SK-N-SH (cell line): ENCODE results near the gene FCHO1. TPM values are rescaled to one million over a fixed set of nuclear protein-coding genes. Genes with fewer than 3 reads are reported as not detected.
"Not testable (repeated sequence)": the region's sequence is repeated elsewhere in the genome, so short reads cannot be mapped to it uniquely, and the experiment has no call there.

Experiments used
- CTCF ChIA-PET: fragments of 300-600, 350-600 bp; formaldehyde crosslinking; extraction: SDS; loops from one replicate; lab custom pipeline; 2021; lab: Yijun Ruan, JAX
- POLR2A ChIA-PET: fragments of 350-600 bp; sonication (Branson Sonifier 250); formaldehyde crosslinking; extraction: SDS; loops from one replicate; lab custom pipeline; 2020; ENCODE audit warnings: antibody characterized with exemption, inconsistent platforms; lab: Yijun Ruan, JAX
- DNase-seq: peaks from one replicate; pipeline ENCODE4 v3.0.0; 2012
- H2AFZ ChIP-seq: fragments of 200-600 bp; sonication (generic); 2 replicates; pipeline ENCODE4 v1.8.1; 2016; ENCODE audit warnings: antibody characterized with exemption, mild to moderate bottlenecking, low read depth
- H3F3A ChIP-seq: fragments of 200-600 bp; sonication (generic); replicated peaks from 2 replicates; pipeline ENCODE3; 2016; ENCODE audit warnings: antibody characterized with exemption, mild to moderate bottlenecking; ENCODE audit not compliant: insufficient read depth
- H3K27ac ChIP-seq, 2 experiments: fragments of 200-500 bp in 1 of 2; fragments of 200-600 bp in 1 of 2; sonication (Bioruptor generic) in 1 of 2; sonication (generic), shearing (Covaris generic) in 1 of 2; 2 replicates each; pipeline versions ENCODE4 v1.5.1 to v1.6.1; 2014 to 2016; ENCODE audit warnings: low read depth in 2 of 2, inconsistent platforms in 1 of 2, low read length in 1 of 2, mild to moderate bottlenecking in 1 of 2, mixed read lengths in 1 of 2
- H3K27me3 ChIP-seq: fragments of 200-600 bp; sonication (generic), shearing (Covaris generic); 2 replicates; pipeline ENCODE4 v1.6.1; 2016; ENCODE audit warnings: mixed run types; ENCODE audit not compliant: insufficient read depth
- H3K36me3 ChIP-seq, 2 experiments: fragments of 200-500 bp in 1 of 2; fragments of 200-600 bp in 1 of 2; sonication (Bioruptor generic) in 1 of 2; sonication (generic) in 1 of 2; replicated peaks in 1 of 2; 2 replicates each; pipeline versions ENCODE3 to v1.5.1; 2014 to 2016; ENCODE audit warnings: low read length in 1 of 2, mild to moderate bottlenecking in 1 of 2; ENCODE audit not compliant: insufficient read depth in 2 of 2, control insufficient read depth in 1 of 2
- H3K4me1 ChIP-seq, 2 experiments: fragments of 200-500 bp in 1 of 2; fragments of 200-600 bp in 1 of 2; sonication (Bioruptor generic) in 1 of 2; sonication (generic), shearing (Covaris generic) in 1 of 2; 2 replicates each; pipeline versions ENCODE4 v1.5.1 to v1.6.1; 2014 to 2016; ENCODE audit warnings: low read depth in 1 of 2, low read length in 1 of 2, mixed run types in 1 of 2; ENCODE audit not compliant: insufficient read depth in 2 of 2, control insufficient read depth in 1 of 2
- H3K4me2 ChIP-seq: fragments of 200-600 bp; sonication (generic), shearing (Covaris generic); 2 replicates; pipeline ENCODE4 v1.6.1; 2017; ENCODE audit warnings: mixed run types
- H3K4me3 ChIP-seq, 2 experiments: fragments of 200-500 bp in 1 of 2; fragments of 200-600 bp in 1 of 2; sonication (Bioruptor generic) in 1 of 2; sonication (generic), shearing (Covaris generic) in 1 of 2; 2 replicates each; pipeline versions ENCODE4 v1.5.1 to v1.8.1; 2014 to 2016; ENCODE audit warnings: low read depth in 2 of 2, inconsistent platforms in 1 of 2, low read length in 1 of 2, mild to moderate bottlenecking in 1 of 2, mixed read lengths in 1 of 2, moderate library complexity in 1 of 2
- H3K79me2 ChIP-seq: fragments of 200-600 bp; sonication (generic); 2 replicates; pipeline ENCODE4 v1.8.1; 2017; ENCODE audit warnings: mild to moderate bottlenecking; ENCODE audit not compliant: insufficient read depth
- H3K9ac ChIP-seq: fragments of 200-600 bp; sonication (generic); 2 replicates; pipeline ENCODE4 v1.6.1; 2017; ENCODE audit warnings: mixed run types
- H3K9me2 ChIP-seq: fragments of 200-600 bp; sonication (generic); 2 replicates; pipeline ENCODE4 v1.6.1; 2017; ENCODE audit warnings: mixed run types
- H3K9me3 ChIP-seq: fragments of 200-600 bp; sonication (generic); 2 replicates; pipeline ENCODE4 v1.6.1; 2017; ENCODE audit warnings: mixed run types, mild to moderate bottlenecking, moderate library complexity
- H4K20me1 ChIP-seq: fragments of 200-600 bp; sonication (generic); 2 replicates; pipeline ENCODE4 v1.6.1; 2017; ENCODE audit warnings: mild to moderate bottlenecking, mixed run types; ENCODE audit not compliant: insufficient read depth
- CHD2 ChIP-seq: fragments of 150-350 bp; IDR thresholded peaks from 2 replicates; pipeline ENCODE4 v1.6.1; 2018; ENCODE audit warnings: low read length; ENCODE audit not compliant: partially characterized antibody
- ELF1 ChIP-seq: IDR thresholded peaks from 2 replicates; pipeline ENCODE4 v1.4.0; 2012
- EP300 ChIP-seq, 2 experiments: IDR thresholded peaks; 2 replicates each; pipeline versions ENCODE4 v1.4.0 to v1.6.1; 2012; ENCODE audit warnings: borderline replicate concordance in 1 of 2, low read depth in 1 of 2, low read length in 1 of 2
- FOSL2 ChIP-seq: IDR thresholded peaks from 2 replicates; pipeline ENCODE4 v1.4.0; 2012; ENCODE audit warnings: low read depth, mild to moderate bottlenecking, moderate library complexity, borderline replicate concordance
- GATA2 ChIP-seq: sonication (generic); formaldehyde crosslinking; IDR thresholded peaks from 2 replicates; pipeline ENCODE4 v1.5.0; 2020; ENCODE audit warnings: mild to moderate bottlenecking, missing genetic modification reagents
- IRF3 ChIP-seq: fragments of 150-350 bp; IDR thresholded peaks from 2 replicates; pipeline ENCODE4 v1.6.1; 2016; ENCODE audit warnings: mild to moderate bottlenecking, low read depth, low read length
- JUND ChIP-seq: IDR thresholded peaks from 2 replicates; pipeline ENCODE4 v1.4.0; 2012
- MAX ChIP-seq: IDR thresholded peaks from 2 replicates; pipeline ENCODE4 v1.4.0; 2012; ENCODE audit warnings: low read depth
- MXI1 ChIP-seq: IDR thresholded peaks from 2 replicates; pipeline ENCODE4 v1.6.1; 2012; ENCODE audit warnings: mild to moderate bottlenecking, low read depth, low read length, improper control_type of control experiment
- NFIC ChIP-seq: IDR thresholded peaks from 2 replicates; pipeline ENCODE4 v1.4.0; 2012; ENCODE audit warnings: borderline replicate concordance
- RCOR1 ChIP-seq: fragments of 150-350 bp; IDR thresholded peaks from 2 replicates; pipeline ENCODE4 v1.6.1; 2017; ENCODE audit warnings: antibody characterized with exemption, low read length
- RFX5 ChIP-seq: IDR thresholded peaks from 2 replicates; pipeline ENCODE4 v1.6.1; 2012; ENCODE audit warnings: mild to moderate bottlenecking, improper control_type of control experiment, low read length
- RXRA ChIP-seq: IDR thresholded peaks from 2 replicates; pipeline ENCODE4 v1.4.0; 2012; ENCODE audit warnings: low read depth, mild to moderate bottlenecking, borderline replicate concordance
- SMC3 ChIP-seq: IDR thresholded peaks from 2 replicates; pipeline ENCODE4 v1.6.1; 2012; ENCODE audit warnings: low read depth, low read length, improper control_type of control experiment
- TAF1 ChIP-seq: IDR thresholded peaks from 2 replicates; pipeline ENCODE4 v1.6.1; 2012; ENCODE audit warnings: low read depth, mild to moderate bottlenecking, low read length, moderate library complexity, borderline replicate concordance
- TCF12 ChIP-seq: IDR thresholded peaks from 2 replicates; pipeline ENCODE4 v1.4.0; 2012
- TEAD4 ChIP-seq: IDR thresholded peaks from 2 replicates; pipeline ENCODE4 v1.4.0; 2012; ENCODE audit warnings: mild to moderate bottlenecking, borderline replicate concordance; ENCODE audit not compliant: insufficient read depth
- YY1 ChIP-seq: IDR thresholded peaks from 2 replicates; pipeline ENCODE4 v1.4.0; 2012; ENCODE audit warnings: low read depth, mild to moderate bottlenecking
- WGBS: methylation state at CpG from one replicate; pipeline ENCODE4 v1.1.6; 2017; ENCODE audit warnings: low lambda C conversion rate; 5-methylcytosine and 5-hydroxymethylcytosine counted together
- polyA plus RNA-seq, 3 experiments: library from polyadenylated mRNA; depleted of rRNA; stranded (reverse); fragments of >200 nt; gene quantifications; 2 replicates each; pipeline ENCODE4 v1.2.3, GENCODE V29; 2012
- TF ChIP-seq, protein P1 (sequence below): fragments of 150-350 bp; IDR thresholded peaks from 2 replicates; pipeline ENCODE4 v1.6.1; 2017; ENCODE audit warnings: antibody characterized with exemption, low read length, low read depth, borderline replicate concordance

FCHO1 gene
- polyA plus RNA-seq, 1 of the 3 experiments (the other 2 are of a cell fraction) = 0.71 TPM

- TF ChIP-seq CHD2 (no peak), RXRA (no peak)
These were observed 28.0 kb downstream of the FCHO1 start (continued) for GRCh38 chr19:17778968-17779929.

GRCh38 chr19:17780781-17781180 lies 29.5 kb downstream of the FCHO1 start:
- WGBS = 86% methylated on average over 1 of the region's 2 CpGs
- H2AFZ ChIP-seq = no peak overlapping the region
- H3K27ac ChIP-seq = no peak overlapping the region
- ChIA-PET POLR2A (no interaction called here), CTCF (interaction anchor here (1.5 to 1.9 kb wide), 2 partner anchors 75 to 76 kb away, joined by 4 to 7 read pairs; no protein-coding TSS in a partner anchor)
- no peaks in the 10 kb centered on the region for H3K9me2 ChIP-seq
- no peak overlapping the region for H3K4me2 ChIP-seq
- no peak for DNase-seq
- H3K4me3 ChIP-seq = no peak overlapping the region
- no peaks in the 10 kb centered on the region for H3F3A ChIP-seq
- H3K4me1 ChIP-seq = peaks cover 0 to 3% of the 10 kb centered on the region in 2 experiments; a peak in 1 of 4 replicates
- H3K9ac ChIP-seq = no peak overlapping the region
- H4K20me1 ChIP-seq = no peaks in the 10 kb centered on the region
- TF ChIP-seq RCOR1 (no peak), IRF3 (no peak), MXI1 (no peak), ELF1 (no peak), GATA2 (no peak), JUND (no peak), TAF1 (no peak), TCF12 (no peak), NFIC (no peak), FOSL2 (no peak), TEAD4 (no peak), SMC3 (no peak), YY1 (no peak), MAX (no peak), EP300 (IDR thresholded peaks at IDR 0.05; ENCODE audit: borderline replicate concordance in 1 of 2, low read depth in 1 of 2, low read length in 1 of 2) (no peak), RXRA (no peak), CHD2 (no peak), RFX5 (no peak)
- TF ChIP-seq, protein P1, sequence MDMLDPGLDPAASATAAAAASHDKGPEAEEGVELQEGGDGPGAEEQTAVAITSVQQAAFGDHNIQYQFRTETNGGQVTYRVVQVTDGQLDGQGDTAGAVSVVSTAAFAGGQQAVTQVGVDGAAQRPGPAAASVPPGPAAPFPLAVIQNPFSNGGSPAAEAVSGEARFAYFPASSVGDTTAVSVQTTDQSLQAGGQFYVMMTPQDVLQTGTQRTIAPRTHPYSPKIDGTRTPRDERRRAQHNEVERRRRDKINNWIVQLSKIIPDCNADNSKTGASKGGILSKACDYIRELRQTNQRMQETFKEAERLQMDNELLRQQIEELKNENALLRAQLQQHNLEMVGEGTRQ = no peak
- H3K27me3 ChIP-seq = no peaks in the 10 kb centered on the region
- H3K36me3 ChIP-seq = no peaks in the 10 kb centered on the region
- H3K9me3 ChIP-seq = no peaks in the 10 kb centered on the region
- H3K79me2 ChIP-seq = no peaks in the 10 kb centered on the region

DNA sequence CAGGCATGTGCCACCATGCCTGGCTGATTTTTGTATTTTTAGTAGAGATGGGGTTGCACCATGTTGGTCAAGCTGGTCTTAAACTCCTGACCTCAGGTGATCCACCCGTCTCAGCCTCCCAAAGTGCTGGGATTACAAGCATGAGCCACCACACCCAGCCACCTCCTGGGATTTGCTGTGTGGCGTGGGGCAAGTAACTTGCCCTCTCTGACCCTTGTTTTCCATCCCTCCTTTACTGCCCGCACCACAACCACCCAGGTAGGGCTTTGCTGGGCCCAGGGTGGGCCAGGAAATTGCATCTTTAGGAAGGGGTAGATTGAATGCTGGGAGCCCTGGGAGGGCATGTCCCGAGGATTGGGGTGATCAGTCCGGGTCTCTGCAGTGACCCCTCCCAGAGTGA lies 32.4 kb downstream of the FCHO1 start:
- not testable (repeated sequence) for H2AFZ ChIP-seq, H3K9ac ChIP-seq, H3K9me3 ChIP-seq, H3K4me1 ChIP-seq, H4K20me1 ChIP-seq, DNase-seq, H3K9me2 ChIP-seq, H3K36me3 ChIP-seq, H3K4me3 ChIP-seq, H3K4me2 ChIP-seq, H3K27me3 ChIP-seq, H3K79me2 ChIP-seq, H3F3A ChIP-seq, H3K27ac ChIP-seq
- ChIA-PET CTCF (interaction anchor here (0.8 to 3.5 kb wide), 23 partner anchors 9 to 177 kb away, joined by 3 to 32 read pairs (median 4); partner anchors contain the start of genes CCDC124 and RPL18A), POLR2A (interaction anchor here (1.0 to 1.2 kb wide), 2 partner anchors 72 to 178 kb away, joined by 3 to 4 read pairs; no protein-coding TSS in a partner anchor)
- WGBS = 51% methylated on average over 2 of the region's 5 CpGs
